HG03571 (cell line): ENCODE measurements around the gene CTAG1A.
"Not testable (repeated sequence)": the region's sequence is repeated elsewhere in the genome, so short reads cannot be mapped to it uniquely, and the experiment has no call there.

ENCODE experiments used
- ATAC-seq: cut with Tn5 transposase; IDR thresholded peaks from one replicate; pipeline ENCODE4 v1.9.1; 2021; ENCODE audit not compliant: unreplicated experiment

CTAG1A gene

DNA sequence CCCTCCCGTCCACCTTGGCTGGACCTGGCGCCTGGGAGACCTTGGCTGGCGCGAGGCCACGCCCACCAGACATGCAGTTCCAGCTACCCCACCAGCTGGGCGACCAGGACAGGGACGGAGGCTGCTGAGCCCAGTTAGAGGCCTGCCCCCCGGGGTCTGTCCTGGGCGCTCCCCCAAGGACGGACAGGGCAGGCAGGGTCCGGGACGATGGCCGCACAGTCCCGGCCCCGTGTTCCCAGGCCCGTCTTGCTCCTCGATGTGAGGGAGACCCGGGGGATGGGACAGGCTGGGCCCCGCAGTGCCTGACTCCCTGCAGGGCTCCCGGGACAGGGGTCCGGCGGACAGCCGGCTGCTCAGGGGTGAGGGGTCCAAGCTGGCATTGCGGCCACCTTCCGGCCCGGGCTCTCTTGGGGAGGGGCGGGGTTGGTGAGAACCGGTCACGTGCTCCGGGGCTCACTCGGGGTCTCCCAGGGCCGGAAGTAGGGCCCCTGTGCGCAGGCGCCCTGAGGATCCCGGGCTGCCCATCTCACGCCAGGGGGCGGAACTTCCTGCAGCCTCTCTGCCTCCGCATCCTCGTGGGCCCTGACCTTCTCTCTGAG lies at the start of gene CTAG1A:
CTAG1A (plus strand) TSS at position 549 of the 599 bp plus-strand sequence. CDS start 74 bp downstream, outside the sequence.
- not testable (repeated sequence) for ATAC-seq

GRCh38 chrX:154535892-154536291 lies 49.0 kb upstream of the CTAG1A start:
- ATAC-seq, result no peak

DNA sequence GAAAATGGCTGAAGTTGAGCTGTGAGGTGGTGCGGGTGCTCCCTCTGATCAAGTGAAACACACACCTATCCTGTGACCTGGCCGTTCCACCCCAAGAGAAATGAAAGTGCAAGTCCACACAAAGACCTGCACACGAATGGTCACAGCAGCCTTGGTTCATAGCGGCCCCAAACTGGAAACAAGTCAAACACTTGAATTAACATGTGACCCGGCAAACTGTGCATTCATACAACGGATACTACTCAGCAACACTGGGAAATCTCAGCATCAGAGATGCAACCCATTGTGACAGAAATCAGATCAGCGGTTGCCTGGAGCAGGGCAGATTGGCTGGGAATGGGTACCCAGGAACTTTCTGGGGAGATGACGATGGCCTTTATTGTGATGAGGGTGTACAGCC lies 45.9 kb upstream of the CTAG1A start:
- no peak for ATAC-seq

- ATAC-seq, result not testable (repeated sequence)
These were observed 44.6 kb upstream of the CTAG1A start for GRCh38 chrX:154540365-154540764.

DNA sequence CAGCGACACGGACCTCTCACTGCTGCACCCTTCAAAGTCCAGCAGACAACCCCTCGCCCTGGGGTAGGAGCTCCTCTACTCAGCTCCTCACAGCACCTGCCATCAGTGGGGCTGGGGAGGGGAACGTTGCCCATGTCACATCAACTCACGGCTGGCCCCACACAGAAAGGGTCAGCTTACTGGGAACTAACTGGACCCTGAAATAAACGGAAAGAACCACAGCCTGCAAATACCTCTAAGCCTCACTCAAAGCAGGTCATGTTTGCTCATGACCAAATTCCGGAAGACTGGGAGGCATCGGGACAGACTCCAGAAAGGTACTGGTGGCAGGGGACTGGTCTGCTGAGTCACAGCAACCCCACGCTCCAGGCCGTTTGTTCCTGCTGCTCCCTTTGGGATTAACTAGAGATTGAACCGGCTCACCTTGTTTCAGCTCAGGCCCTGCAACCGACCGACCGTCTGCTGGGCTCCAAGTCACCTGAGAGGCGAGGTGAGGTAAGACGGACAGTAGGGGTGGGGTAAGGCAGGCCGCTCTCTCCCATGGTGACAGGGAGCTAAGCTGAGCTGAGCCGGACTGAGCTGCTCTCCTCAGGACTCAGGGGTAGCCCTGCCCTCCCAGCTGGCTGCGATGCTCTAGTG lies 43.9 kb upstream of the CTAG1A start:
- no peak for ATAC-seq

DNA sequence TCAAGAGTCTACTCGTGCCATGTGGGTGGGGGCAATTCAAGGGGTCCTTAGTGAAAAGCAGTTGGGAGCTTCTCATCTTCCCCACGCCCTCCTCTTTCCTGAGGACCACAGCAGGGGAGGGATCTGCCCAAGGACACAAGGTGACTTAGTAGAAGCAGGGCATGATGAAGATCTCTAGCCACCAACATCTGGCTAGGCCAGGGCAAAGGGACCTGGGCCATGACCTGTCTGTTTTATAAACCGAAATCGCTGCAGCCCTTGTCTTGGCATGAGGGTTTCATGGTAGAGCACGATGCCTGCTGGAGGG lies 43.4 kb upstream of the CTAG1A start:
- ATAC-seq, result no peak

- no peak for ATAC-seq
These were observed 42.8 kb upstream of the CTAG1A start for GRCh38 chrX:154541896-154542722.

DNA sequence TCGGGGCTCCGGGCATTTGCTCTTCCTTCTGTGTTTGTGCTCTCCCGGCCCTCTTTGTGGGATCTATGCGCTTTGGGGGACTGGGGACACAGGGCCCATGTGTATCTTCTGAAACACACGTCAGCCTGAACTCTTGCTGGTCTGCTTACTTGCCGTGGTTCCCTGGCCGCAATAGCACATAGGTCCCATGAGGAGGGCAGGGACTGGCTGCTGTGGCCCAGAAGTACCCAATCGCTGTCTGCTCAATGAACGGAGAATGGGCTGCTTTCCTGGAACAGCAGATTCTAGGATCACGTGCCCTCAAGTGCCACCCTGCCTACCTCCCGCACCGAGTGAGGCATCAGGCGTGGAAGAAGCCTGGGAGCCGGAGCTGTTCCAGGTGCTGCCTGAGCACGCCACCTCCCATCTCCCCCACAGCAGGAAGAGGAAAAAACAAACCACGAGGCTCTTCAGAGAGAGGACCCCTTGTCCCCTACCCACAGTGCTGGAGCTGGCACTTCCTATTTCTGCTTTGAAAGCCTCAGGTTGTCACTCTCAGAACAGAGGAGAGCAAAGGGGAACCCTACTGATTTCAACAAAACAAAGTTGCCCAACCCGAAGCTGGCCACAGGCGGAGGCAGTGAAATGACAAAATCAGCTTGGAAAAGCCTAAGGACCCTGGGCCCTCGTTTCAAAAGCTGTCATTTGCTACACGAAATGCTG lies 42.1 kb upstream of the CTAG1A start:
- ATAC-seq, result no peak

- no peak for ATAC-seq
These were observed 39.2 kb upstream of the CTAG1A start for GRCh38 chrX:154545673-154546274.

- ATAC-seq, result peak; percentile 45
These were observed 38.3 kb upstream of the CTAG1A start, which contains the start of gene G6PD for GRCh38 chrX:154546354-154547244. TSS of gene G6PD (minus strand) at chrX:154546846. CDS start at chrX:154546155, 691 bp downstream.

GRCh38 chrX:154547245-154548027 lies 37.5 kb upstream of the CTAG1A start, which contains the start of gene IKBKG:
TSS of gene IKBKG (plus strand) at chrX:154547620. CDS start at chrX:154552003, 4,383 bp downstream.
- peak; percentile 77 for ATAC-seq

- ATAC-seq, result no peak
These were observed 37.0 kb upstream of the CTAG1A start for GRCh38 chrX:154548028-154548316.

DNA sequence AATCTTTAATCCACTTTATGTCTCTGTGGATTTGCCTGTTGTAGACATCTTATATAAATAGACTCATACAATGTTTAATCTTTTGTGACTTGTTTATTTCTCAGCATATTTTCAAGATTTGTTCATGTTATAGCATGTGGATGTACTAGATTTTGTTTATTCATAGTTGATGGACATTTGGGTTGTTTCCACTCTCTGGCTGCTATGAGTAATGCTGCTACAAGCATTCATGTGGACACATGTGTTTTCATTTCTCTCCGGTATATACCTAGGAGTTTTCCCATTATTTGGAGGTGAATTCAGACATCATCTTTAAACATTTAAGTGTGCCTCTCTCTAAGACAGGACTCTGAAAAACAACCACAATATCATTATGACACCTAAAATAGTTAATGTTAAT lies 35.2 kb upstream of the CTAG1A start:
- ATAC-seq, result no peak

DNA sequence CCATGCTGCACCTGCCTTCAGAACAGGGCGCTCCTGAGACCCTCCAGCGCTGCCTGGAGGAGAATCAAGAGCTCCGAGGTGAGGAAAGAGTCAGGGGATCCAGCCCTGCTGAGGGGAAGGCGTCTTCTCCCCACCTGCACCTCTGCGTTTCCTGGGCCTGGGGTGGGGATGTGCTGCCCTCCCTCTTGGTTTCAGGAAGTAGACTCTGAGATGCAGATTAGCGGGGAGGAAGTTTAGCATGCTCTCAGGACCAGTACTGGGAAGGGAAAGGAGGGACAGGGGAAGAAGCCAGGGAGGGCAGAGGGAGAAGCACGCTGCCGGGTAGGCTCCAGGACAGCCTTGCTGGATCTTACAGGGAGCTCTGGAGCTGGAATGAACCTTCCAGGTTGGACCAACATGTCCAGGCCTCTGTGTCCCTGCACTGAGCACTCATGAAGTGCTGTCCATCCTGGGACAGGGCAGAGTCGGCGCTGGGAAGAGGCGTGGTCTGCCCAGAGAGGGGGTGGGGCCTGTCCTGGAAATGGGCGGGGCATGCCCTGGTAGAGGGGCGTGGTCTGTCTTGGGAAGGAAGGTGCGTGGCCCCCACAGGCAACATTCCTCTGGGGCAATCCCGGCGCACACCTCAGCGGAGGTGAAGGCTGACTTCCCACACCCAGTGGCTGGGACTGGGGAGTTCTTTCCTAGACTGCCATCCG lies 32.7 kb upstream of the CTAG1A start:
- ATAC-seq, result not testable (repeated sequence)

- ATAC-seq, result not testable (repeated sequence)
These were observed 26.8 kb upstream of the CTAG1A start for GRCh38 chrX:154558060-154558690.

GRCh38 chrX:154558896-154559295 lies 26.0 kb upstream of the CTAG1A start:
- not testable (repeated sequence) for ATAC-seq

DNA sequence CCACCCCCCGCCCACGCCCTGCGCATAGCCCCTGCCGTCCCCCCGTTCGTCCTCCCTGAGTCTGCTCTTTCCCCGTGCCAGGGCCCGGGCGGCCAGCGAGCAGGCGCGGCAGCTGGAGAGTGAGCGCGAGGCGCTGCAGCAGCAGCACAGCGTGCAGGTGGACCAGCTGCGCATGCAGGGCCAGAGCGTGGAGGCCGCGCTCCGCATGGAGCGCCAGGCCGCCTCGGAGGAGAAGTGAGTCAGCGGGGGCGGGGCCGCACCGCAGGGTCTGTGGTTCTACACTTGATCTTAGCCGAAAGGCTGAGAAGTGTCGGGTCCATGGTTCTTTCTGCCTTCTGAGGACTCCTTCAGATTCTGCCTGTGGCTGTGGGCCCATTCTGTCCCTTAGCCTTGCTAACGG lies 24.6 kb upstream of the CTAG1A start:
- ATAC-seq, result not testable (repeated sequence)

GRCh38 chrX:154562295-154562694 lies 22.6 kb upstream of the CTAG1A start:
- ATAC-seq, result not testable (repeated sequence)
